HL-60 (cell line): Measurements from ENCODE around the gene THOC6.

Experiments used
- DNase-seq, 2 experiments: peaks; one replicate each; pipeline ENCODE4 v3.0.0-alpha.2; 2010 to 2020; ENCODE audit warnings: low read depth in 1 of 2, low spot score in 1 of 2
- H3K27ac ChIP-seq: fragments of 250-450 bp; sonication (Bioruptor Pico); replicated peaks from 2 replicates; pipeline ENCODE4 v1.5.1; 2020; ENCODE audit warnings: mild to moderate bottlenecking, moderate library complexity
- H3K27me3 ChIP-seq: fragments of 250-450 bp; sonication (Bioruptor Pico); 2 replicates; pipeline ENCODE4 v1.5.1; 2021; ENCODE audit warnings: mild to moderate bottlenecking, moderate library complexity; ENCODE audit not compliant: insufficient read depth, poor library complexity, severe bottlenecking
- H3K4me3 ChIP-seq: replicated peaks from 2 replicates; pipeline ENCODE4 v1.5.1; 2011; ENCODE audit warnings: mild to moderate bottlenecking, control low read depth, low read length; ENCODE audit not compliant: insufficient read depth
- GABPA ChIP-seq: IDR thresholded peaks from 2 replicates; pipeline ENCODE4 v1.6.1; 2012; ENCODE audit warnings: low read depth
- POLR2AphosphoS5 ChIP-seq: IDR thresholded peaks from 2 replicates; pipeline ENCODE4 v1.6.1; 2012; ENCODE audit warnings: low read depth
- SPI1 ChIP-seq: IDR thresholded peaks from 2 replicates; pipeline ENCODE4 v1.6.1; 2012; ENCODE audit warnings: low read depth, mild to moderate bottlenecking, borderline replicate concordance
- TF ChIP-seq, protein P1 (sequence below): IDR thresholded peaks from 2 replicates; pipeline ENCODE4 v1.6.1; 2012; ENCODE audit warnings: low read depth; ENCODE audit not compliant: insufficient replicate concordance
- TF ChIP-seq, protein P2 (sequence below): IDR thresholded peaks from one replicate; pipeline ENCODE4 v1.5.1; 2011; ENCODE audit warnings: low read length, control low read depth, inconsistent platforms; ENCODE audit not compliant: insufficient read depth

THOC6 gene

GRCh38 chr16:2976673-2977072 lies 47.2 kb upstream of the THOC6 start:
- TF ChIP-seq, protein P1, sequence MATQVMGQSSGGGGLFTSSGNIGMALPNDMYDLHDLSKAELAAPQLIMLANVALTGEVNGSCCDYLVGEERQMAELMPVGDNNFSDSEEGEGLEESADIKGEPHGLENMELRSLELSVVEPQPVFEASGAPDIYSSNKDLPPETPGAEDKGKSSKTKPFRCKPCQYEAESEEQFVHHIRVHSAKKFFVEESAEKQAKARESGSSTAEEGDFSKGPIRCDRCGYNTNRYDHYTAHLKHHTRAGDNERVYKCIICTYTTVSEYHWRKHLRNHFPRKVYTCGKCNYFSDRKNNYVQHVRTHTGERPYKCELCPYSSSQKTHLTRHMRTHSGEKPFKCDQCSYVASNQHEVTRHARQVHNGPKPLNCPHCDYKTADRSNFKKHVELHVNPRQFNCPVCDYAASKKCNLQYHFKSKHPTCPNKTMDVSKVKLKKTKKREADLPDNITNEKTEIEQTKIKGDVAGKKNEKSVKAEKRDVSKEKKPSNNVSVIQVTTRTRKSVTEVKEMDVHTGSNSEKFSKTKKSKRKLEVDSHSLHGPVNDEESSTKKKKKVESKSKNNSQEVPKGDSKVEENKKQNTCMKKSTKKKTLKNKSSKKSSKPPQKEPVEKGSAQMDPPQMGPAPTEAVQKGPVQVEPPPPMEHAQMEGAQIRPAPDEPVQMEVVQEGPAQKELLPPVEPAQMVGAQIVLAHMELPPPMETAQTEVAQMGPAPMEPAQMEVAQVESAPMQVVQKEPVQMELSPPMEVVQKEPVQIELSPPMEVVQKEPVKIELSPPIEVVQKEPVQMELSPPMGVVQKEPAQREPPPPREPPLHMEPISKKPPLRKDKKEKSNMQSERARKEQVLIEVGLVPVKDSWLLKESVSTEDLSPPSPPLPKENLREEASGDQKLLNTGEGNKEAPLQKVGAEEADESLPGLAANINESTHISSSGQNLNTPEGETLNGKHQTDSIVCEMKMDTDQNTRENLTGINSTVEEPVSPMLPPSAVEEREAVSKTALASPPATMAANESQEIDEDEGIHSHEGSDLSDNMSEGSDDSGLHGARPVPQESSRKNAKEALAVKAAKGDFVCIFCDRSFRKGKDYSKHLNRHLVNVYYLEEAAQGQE = no peak
- TF ChIP-seq, protein P2, sequence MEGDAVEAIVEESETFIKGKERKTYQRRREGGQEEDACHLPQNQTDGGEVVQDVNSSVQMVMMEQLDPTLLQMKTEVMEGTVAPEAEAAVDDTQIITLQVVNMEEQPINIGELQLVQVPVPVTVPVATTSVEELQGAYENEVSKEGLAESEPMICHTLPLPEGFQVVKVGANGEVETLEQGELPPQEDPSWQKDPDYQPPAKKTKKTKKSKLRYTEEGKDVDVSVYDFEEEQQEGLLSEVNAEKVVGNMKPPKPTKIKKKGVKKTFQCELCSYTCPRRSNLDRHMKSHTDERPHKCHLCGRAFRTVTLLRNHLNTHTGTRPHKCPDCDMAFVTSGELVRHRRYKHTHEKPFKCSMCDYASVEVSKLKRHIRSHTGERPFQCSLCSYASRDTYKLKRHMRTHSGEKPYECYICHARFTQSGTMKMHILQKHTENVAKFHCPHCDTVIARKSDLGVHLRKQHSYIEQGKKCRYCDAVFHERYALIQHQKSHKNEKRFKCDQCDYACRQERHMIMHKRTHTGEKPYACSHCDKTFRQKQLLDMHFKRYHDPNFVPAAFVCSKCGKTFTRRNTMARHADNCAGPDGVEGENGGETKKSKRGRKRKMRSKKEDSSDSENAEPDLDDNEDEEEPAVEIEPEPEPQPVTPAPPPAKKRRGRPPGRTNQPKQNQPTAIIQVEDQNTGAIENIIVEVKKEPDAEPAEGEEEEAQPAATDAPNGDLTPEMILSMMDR = no peak
- TF ChIP-seq POLR2AphosphoS5 (no peak), SPI1 (no peak), GABPA (no peak)
- Histone ChIP-seq H3K4me3 (no peak overlapping the region), H3K27ac (no peak overlapping the region), H3K27me3 (no peaks in the 10 kb centered on the region)
- no peak for DNase-seq

DNA sequence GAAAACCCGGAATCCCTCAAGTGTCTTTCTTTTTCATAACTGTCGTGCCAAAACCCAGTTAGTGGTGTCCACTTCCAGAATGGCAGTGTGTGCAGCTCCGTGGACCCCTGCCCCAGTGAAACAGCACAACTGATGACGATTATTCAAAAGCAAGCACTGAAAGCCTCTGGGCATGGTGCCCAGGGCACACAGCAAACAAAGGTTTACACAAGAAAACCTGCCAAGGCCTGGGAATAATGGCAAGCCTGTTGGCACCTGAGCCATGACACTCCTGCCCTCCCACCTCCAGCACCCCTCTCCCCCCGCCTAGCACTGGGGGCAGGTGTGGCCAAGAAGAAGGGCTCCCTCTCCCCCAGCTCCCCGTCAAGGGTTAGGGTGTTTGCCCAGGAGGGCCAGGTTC lies 46.4 kb upstream of the THOC6 start:
- no peaks in the 10 kb centered on the region for H3K27me3 ChIP-seq
- no peak overlapping the region for H3K4me3 ChIP-seq
- no peak overlapping the region for H3K27ac ChIP-seq
- TF ChIP-seq, protein P1 = no peak
- TF ChIP-seq SPI1 (no peak), POLR2AphosphoS5 (no peak), GABPA (no peak)
- TF ChIP-seq, protein P2 = no peak
- no peak for DNase-seq

GRCh38 chr16:2979669-2980226 lies 44.1 kb upstream of the THOC6 start:
- DNase-seq = peak in 1 of 2 experiments; percentile 52
- TF ChIP-seq, protein P1 = no peak
- TF ChIP-seq, protein P2 = no peak
- no peak for TF ChIP-seq SPI1
- TF ChIP-seq GABPA = no peak
- no peak for TF ChIP-seq POLR2AphosphoS5
- peak overlapping the region; percentile 88 for H3K27ac ChIP-seq
- no peaks in the 10 kb centered on the region for H3K27me3 ChIP-seq
- peak overlapping the region; percentile 85 for H3K4me3 ChIP-seq
